ENCODE data around the gene BABAM2. TPM values are rescaled to one million over a fixed set of nuclear protein-coding genes. Genes with fewer than 3 reads are reported as not detected.

The BABAM2 gene
- total RNA-seq, 4 donors from 2014 or later: 57.2 to 72.2 (median 67.5) TPM

- intact Hi-C loops (cut with DNase I; ENCODE audit: low total_unique reads) (loop anchor here (10.0 kb wide), 1 partner anchor 153 kb away; no protein-coding TSS in a partner anchor), in situ Hi-C loops (cut with MboI; ENCODE audit: low sequenced_read_pairs in 4 of 4) (no loop called here)
- no peaks in the 10 kb centered on the region for H3K36me3 ChIP-seq
- DNase-seq: no peak
- H3K27ac ChIP-seq: no peak overlapping the region
- TF ChIP-seq, protein P1, sequence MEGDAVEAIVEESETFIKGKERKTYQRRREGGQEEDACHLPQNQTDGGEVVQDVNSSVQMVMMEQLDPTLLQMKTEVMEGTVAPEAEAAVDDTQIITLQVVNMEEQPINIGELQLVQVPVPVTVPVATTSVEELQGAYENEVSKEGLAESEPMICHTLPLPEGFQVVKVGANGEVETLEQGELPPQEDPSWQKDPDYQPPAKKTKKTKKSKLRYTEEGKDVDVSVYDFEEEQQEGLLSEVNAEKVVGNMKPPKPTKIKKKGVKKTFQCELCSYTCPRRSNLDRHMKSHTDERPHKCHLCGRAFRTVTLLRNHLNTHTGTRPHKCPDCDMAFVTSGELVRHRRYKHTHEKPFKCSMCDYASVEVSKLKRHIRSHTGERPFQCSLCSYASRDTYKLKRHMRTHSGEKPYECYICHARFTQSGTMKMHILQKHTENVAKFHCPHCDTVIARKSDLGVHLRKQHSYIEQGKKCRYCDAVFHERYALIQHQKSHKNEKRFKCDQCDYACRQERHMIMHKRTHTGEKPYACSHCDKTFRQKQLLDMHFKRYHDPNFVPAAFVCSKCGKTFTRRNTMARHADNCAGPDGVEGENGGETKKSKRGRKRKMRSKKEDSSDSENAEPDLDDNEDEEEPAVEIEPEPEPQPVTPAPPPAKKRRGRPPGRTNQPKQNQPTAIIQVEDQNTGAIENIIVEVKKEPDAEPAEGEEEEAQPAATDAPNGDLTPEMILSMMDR (IDR thresholded peaks at IDR 0.05 in 4 of 5, conservative IDR thresholded peaks at IDR 0.05 in 1 of 5): no peak
- TF ChIP-seq POLR2A (IDR thresholded peaks at IDR 0.05): no peak
- ATAC-seq: no peak
- H3K9me3 ChIP-seq: no peaks in the 10 kb centered on the region
- peaks cover 31 to 42% of the 10 kb centered on the region in 2 donors for H3K4me1 ChIP-seq
- H3K4me3 ChIP-seq: no peak overlapping the region
- H3K27me3 ChIP-seq: no peaks in the 10 kb centered on the region
Observed at GRCh38 chr2:27952070-27952469, 61.5 kb downstream of the BABAM2 start.

DNA sequence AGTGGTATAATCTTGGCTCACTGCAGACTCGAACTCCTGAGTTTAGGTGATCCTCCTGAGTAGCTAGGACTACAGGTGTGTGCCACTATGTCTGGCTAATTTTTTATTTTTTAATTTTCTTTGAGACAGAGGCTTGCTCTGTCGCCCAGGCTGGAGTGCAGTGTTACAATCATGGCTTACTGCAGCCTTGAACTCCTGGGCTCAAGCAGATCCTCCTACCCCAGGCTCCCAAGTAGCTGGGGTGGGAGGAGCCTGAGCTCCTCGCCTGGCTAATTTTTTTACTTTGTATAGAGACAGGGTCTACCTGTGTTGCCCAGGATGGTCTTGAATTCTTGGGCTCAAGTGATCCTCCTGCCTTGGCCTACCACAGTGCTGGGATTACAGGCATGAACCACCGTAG lies 62.5 kb downstream of the BABAM2 start:
- H3K27ac ChIP-seq: peak overlapping the region in 2 of 4 donors; percentile 22 to 75
- no peak overlapping the region for H3K4me3 ChIP-seq
- TF ChIP-seq, protein P1 (IDR thresholded peaks at IDR 0.05 in 4 of 5, conservative IDR thresholded peaks at IDR 0.05 in 1 of 5): no peak
- no peak for TF ChIP-seq POLR2A (IDR thresholded peaks at IDR 0.05)
- no peaks in the 10 kb centered on the region for H3K9me3 ChIP-seq
- no peaks in the 10 kb centered on the region for H3K27me3 ChIP-seq
- in situ Hi-C loops (cut with MboI; ENCODE audit: low sequenced_read_pairs in 4 of 4): no loop called here
- no peaks in the 10 kb centered on the region for H3K36me3 ChIP-seq
- intact Hi-C loops (cut with DNase I; ENCODE audit: low total_unique reads): loop anchor here (1.0 to 10.0 kb wide), 2 partner anchors 152 to 379 kb away; no protein-coding TSS in a partner anchor
- peaks cover 34 to 45% of the 10 kb centered on the region in 2 donors for H3K4me1 ChIP-seq
- ATAC-seq: no peak
- DNase-seq: no peak

DNA sequence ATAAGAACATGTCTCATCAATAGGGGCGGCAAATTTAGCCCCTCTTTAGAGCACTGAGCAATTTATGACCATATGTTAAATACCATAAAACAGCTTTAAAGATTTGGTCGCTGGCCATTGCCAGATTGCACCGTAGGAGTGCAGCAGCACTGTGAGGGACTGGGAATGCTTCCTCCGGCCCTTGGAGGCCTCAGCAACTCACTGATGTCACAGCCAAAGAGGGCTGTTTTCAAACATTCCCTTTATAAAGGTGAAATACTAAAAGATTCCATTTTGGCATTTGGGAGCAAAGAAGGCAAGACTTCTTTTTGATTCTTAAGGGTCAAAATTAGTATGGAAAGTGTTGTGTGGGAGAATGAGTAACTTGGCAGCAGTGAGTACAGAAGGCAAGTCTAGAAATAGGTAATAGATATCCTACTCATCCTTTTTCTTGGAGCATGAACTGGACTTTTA lies 63.7 kb downstream of the BABAM2 start:
- TF ChIP-seq, protein P1 (IDR thresholded peaks at IDR 0.05 in 4 of 5, conservative IDR thresholded peaks at IDR 0.05 in 1 of 5): no peak
- no peak for TF ChIP-seq POLR2A (IDR thresholded peaks at IDR 0.05)
- no peaks in the 10 kb centered on the region for H3K27me3 ChIP-seq
- intact Hi-C loops (cut with DNase I; ENCODE audit: low total_unique reads) (loop anchor here (2.0 to 10.0 kb wide), 3 partner anchors 63 to 445 kb away; partner anchors contain the start of genes BABAM2 and RBKS), in situ Hi-C loops (cut with MboI; ENCODE audit: low sequenced_read_pairs in 4 of 4) (no loop called here)
- ATAC-seq (peak; percentile 41 to 55), DNase-seq (no peak)
- H3K27ac ChIP-seq: peak overlapping the region; percentile 72 to 81 (median 76)
- H3K9me3 ChIP-seq: no peaks in the 10 kb centered on the region
- peak overlapping the region in 2 of 4 donors; percentile 3 to 6 for H3K4me3 ChIP-seq
- H3K36me3 ChIP-seq: no peaks in the 10 kb centered on the region
- H3K4me1 ChIP-seq: peaks cover 46 to 53% of the 10 kb centered on the region in 2 donors

DNA sequence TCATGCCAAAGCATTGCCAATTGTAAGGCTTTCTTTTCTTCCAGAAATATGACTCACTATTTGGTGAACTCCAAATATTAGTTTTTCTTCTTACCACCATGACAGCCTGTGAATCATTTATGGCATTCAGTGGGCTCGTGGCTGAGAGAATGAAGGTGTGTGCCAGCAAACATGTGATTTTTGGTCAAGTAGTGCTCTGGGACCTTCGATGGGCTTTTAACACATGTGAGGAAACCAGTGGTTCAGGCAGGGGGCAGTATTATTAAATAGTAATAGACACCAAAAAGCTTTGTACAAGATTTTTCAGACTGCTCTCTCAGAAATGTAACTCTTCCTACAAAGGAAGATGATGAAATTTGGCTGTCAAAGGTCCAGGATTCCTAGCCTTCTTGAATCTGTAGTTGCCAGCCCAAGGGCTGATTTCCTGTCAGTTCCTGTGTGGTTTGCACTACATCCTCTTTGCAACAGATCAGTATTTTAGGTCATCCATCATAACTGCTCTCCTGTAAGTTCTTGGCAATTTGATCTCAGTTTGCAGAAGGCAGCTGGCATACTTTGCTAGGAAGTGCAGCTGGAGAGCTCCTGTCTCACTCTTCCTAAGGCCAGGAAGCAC lies 64.3 kb downstream of the BABAM2 start:
- ATAC-seq (peak; percentile 90 to 93), DNase-seq (peak; percentile 70 to 78)
- in situ Hi-C loops (cut with MboI; ENCODE audit: low sequenced_read_pairs in 4 of 4) (no loop called here), intact Hi-C loops (cut with DNase I; ENCODE audit: low total_unique reads) (loop anchor here (2.0 to 10.0 kb wide), 3 partner anchors 64 to 444 kb away; partner anchors contain the start of genes BABAM2 and RBKS)
- peak overlapping the region; percentile 72 to 81 (median 76) for H3K27ac ChIP-seq
- peaks cover 52 to 57% of the 10 kb centered on the region in 2 donors for H3K4me1 ChIP-seq
- no peaks in the 10 kb centered on the region for H3K27me3 ChIP-seq
- TF ChIP-seq, protein P1 (IDR thresholded peaks at IDR 0.05 in 4 of 5, conservative IDR thresholded peaks at IDR 0.05 in 1 of 5): peak in 4 of 5 experiments; percentile 16 to 39 (median 38)
- TF ChIP-seq POLR2A (IDR thresholded peaks at IDR 0.05): no peak
- no peaks in the 10 kb centered on the region for H3K9me3 ChIP-seq
- no peaks in the 10 kb centered on the region for H3K36me3 ChIP-seq
- peak overlapping the region in 2 of 4 donors; percentile 3 to 6 for H3K4me3 ChIP-seq

Measured in gastrocnemius medialis (tissue), 4 donors.